SK-N-MC (cell line): ENCODE measurements around the gene WFDC2.

Experiments used
- EZH2 ChIP-seq: fragments of 200-600 bp; sonication (generic); IDR thresholded peaks from one replicate; pipeline ENCODE4 v1.6.1; 2017; ENCODE audit warnings: antibody characterized with exemption
- POLR2AphosphoS5 ChIP-seq: IDR thresholded peaks from 2 replicates; pipeline ENCODE4 v1.6.1; 2012; ENCODE audit warnings: mild to moderate bottlenecking, low read depth, low read length, borderline replicate concordance

GRCh38 chr20:45440424-45440823 lies 29.1 kb upstream of the WFDC2 start:
- TF ChIP-seq POLR2AphosphoS5 (no peak), EZH2 (no peak)
